ENCODE measurements around the gene MED29. TPM values are rescaled to one million over a fixed set of nuclear protein-coding genes. Genes with fewer than 3 reads are reported as not detected.

The MED29 gene
- total and polyA plus RNA-seq, 2 of the 4 experiments (the other 2 are of a cell fraction) = 17.6 to 28.8 TPM

GRCh38 chr19:39360599-39360998, 30.6 kb upstream of the MED29 start:
- no peak overlapping the region for H2BK20ac ChIP-seq (ENCODE audit: low read depth, low read length)
- H4K91ac ChIP-seq (ENCODE audit: insufficient read depth, low read depth, low read length) = no peak overlapping the region
- no peak overlapping the region for H3K4ac ChIP-seq (ENCODE audit: low read depth, low read length)
- no peak overlapping the region for H3K4me2 ChIP-seq (ENCODE audit: low read depth, low read length)
- H4K8ac ChIP-seq (ENCODE audit: low read depth in 2 of 2, low read length in 2 of 2) = no peak overlapping the region
- H4K5ac ChIP-seq (ENCODE audit: low read depth, low read length) = no peak overlapping the region
- no peak overlapping the region for H2BK5ac ChIP-seq (ENCODE audit: low read depth, low read length, poor library complexity, severe bottlenecking)
- H2AK9ac ChIP-seq (replicated peaks; ENCODE audit: low read depth, low read length, poor library complexity) = no peak overlapping the region
- no peak overlapping the region for H3K14ac ChIP-seq (replicated peaks; ENCODE audit: low read depth, low read length)
- no peak overlapping the region for H3K27ac ChIP-seq (ENCODE audit: insufficient read depth, low read length)
- peaks cover 38% of the 10 kb centered on the region for H3K36me3 ChIP-seq (ENCODE audit: control insufficient read depth, insufficient read depth, low read length)
- H2BK120ac ChIP-seq (ENCODE audit: low read depth, low read length) = no peak overlapping the region
- no peak overlapping the region for H3K18ac ChIP-seq (ENCODE audit: low read depth, low read length)
- H3K79me1 ChIP-seq (ENCODE audit: low read depth in 1 of 2, low read length in 2 of 2) = peaks cover 23 to 75% of the 10 kb centered on the region in 2 experiments
- CTCF ChIA-PET = no interaction called here
- ATAC-seq (ENCODE audit: low read depth) = no peak
- in situ Hi-C loops (cut with MboI; ENCODE audit: low sequenced_read_pairs) (no loop called here), intact Hi-C loops (cut with micrococcal nuclease) (no loop called here), dilution Hi-C loops (cut with HindIII; ENCODE audit: low sequenced_read_pairs, unreplicated experiment) (no loop called here)
- no peak overlapping the region for H2BK15ac ChIP-seq (ENCODE audit: low read depth, low read length)
- H3K9me1 ChIP-seq (ENCODE audit: insufficient read depth, low read length) = peaks cover 28% of the 10 kb centered on the region
- no peaks in the 10 kb centered on the region for H3K9me3 ChIP-seq (ENCODE audit: control insufficient read depth, insufficient read depth, low read length)
- H3K56ac ChIP-seq (ENCODE audit: extremely low read depth, insufficient read depth, low read length) = no peak overlapping the region
- no peak overlapping the region for H3K4me3 ChIP-seq (ENCODE audit: insufficient read depth, low read depth, low read length)
- no peak overlapping the region for H3K9ac ChIP-seq (ENCODE audit: low read depth, low read length)
- POLR2A ChIA-PET (ENCODE audit: unreplicated experiment) = no interaction called here
- no TSS peak for BruUV-seq (replicated peaks)
- H3K23ac ChIP-seq (ENCODE audit: low read depth, low read length) = no peak overlapping the region
- TF ChIP-seq SMC3 (IDR thresholded peaks at IDR 0.05; ENCODE audit: low read depth, low read length) (no peak), POLR2A (IDR thresholded peaks at IDR 0.05; ENCODE audit: low read depth, low read length) (no peak), CTCF (conservative IDR thresholded peaks at IDR 0.05; ENCODE audit: low read depth, low read length) (no peak), NFE2L2 (IDR thresholded peaks at IDR 0.05; ENCODE audit: low read depth, low read length) (no peak)
- peaks cover 15% of the 10 kb centered on the region for H4K20me1 ChIP-seq (ENCODE audit: insufficient read depth, low read length)
- H2AK5ac ChIP-seq (ENCODE audit: low read depth, low read length) = no peak overlapping the region
- peaks cover 25% of the 10 kb centered on the region for H3K4me1 ChIP-seq (ENCODE audit: control insufficient read depth, insufficient read depth, low read length)
- WGBS, 2 experiments (ENCODE audit: extremely low coverage in 2 of 2, insufficient read length in 1 of 2) = no CpG with 5 or more reads among the region's 1 CpG
- H3K27me3 ChIP-seq (ENCODE audit: control insufficient read depth, insufficient read depth, low read length) = no peaks in the 10 kb centered on the region
- H2AFZ ChIP-seq (replicated peaks; ENCODE audit: low read length, poor library complexity) = no peak overlapping the region
- no peak for DNase-seq
